Left ventricle myocardium superior (tissue), 1 donor: Measurements from ENCODE around the gene NTSR1. TPM values are rescaled to one million over a fixed set of nuclear protein-coding genes. Genes with fewer than 3 reads are reported as not detected.
A peak's percentile ranks its signal among the peaks of the same experiment; 100 is the strongest.

ENCODE experiments used
- ATAC-seq: fragments of 200-7000 bp; cut with Tn5 transposase; one replicate; pipeline ENCODE4 v1.9.1; 2020; ENCODE audit warnings: mild to moderate bottlenecking, moderate library complexity
- DNase-seq: peaks from one replicate; pipeline ENCODE4 v3.0.0-alpha.2; 2020
- intact Hi-C: fragments of 100-400 bp; cut with micrococcal nuclease; formaldehyde crosslinking; loops from one replicate; pipeline ENCODE4 v1.11.0; 2022
- total RNA-seq: library from RNA; stranded (reverse); fragmentation: NEBNext Ultra II Directional; extraction: Animal tissue kit (Norgen Biotek cat#: 25700); gene quantifications from one replicate; pipeline ENCODE4 v1.2.1, GENCODE V29; 2021
- donor health status: DM: no; HTN: yes; CAD: no; lungs with severe emphysema.

Gene NTSR1
- total RNA-seq, 1 donor from 2014 or later, result not detected

DNA sequence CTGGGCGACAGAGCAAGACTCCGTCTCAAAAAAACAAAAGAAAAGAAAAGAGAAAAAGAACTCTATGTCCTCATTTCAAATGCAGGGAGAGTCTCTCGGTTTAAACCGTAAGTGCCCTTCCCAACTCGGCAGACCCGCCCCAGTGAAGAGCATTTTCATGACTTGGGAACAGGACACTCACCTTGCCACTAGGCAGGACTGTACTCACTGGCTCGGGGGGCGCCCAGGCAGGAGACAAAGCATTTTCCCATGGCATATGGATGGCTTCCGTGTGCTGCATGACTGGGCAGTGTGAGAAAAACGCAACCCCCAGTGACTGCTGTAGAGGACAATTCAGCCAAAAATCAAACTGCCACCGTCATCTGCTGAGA lies 64.0 kb downstream of the NTSR1 start:
- no peak for ATAC-seq
- intact Hi-C loops, result no loop called here
- DNase-seq, result no peak

DNA sequence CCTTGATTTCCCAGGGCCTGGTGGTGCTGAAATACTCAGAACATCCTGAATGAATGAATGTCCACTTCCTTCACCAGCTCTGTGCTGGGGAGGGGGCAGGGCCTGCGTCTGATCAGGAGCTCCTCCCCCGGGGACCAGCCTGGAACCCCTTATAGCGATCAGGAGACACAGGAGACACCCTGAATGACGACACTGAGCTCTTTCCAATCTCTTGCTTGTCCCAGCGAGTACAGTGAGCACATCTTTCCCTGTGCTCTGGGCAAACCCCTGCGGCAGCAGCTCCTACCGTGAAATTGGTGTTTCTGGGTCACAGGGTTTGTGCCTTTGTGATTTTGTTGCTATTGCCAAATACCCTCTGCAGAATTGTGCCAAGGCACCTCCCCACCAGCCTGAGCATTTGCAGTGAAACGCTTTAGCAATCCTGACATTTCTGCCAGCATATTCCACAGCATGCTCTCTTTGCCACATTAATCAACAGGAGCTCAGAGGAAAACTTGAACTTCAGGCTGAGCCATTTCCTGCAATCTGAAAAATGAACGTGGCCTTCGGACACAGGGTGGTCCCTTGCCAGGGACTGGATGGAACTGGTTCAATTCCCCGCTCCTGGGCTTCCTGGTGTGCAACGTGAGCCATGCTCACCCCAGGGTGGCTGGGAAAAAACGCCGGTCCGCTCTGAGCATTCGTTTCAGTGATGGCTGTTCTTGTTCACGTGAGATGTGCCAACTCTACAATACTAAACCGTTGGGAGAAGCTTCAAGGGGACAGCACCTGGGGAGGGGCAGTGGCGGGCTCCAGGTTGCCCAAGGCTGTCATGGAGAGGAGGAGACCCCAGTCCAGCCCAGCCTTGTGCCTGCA lies 64.6 kb downstream of the NTSR1 start:
- ATAC-seq (no peak), DNase-seq (no peak)
- intact Hi-C loops, result no loop called here

- intact Hi-C loops, result no loop called here
- DNase-seq (no peak), ATAC-seq (no peak)
Measured at GRCh38 chr20:62773845-62774714, 65.4 kb downstream of the NTSR1 start.

- intact Hi-C loops, result no loop called here
- DNase-seq, result no peak
- ATAC-seq, result no peak
Measured at GRCh38 chr20:62774762-62775161, 66.1 kb downstream of the NTSR1 start.

GRCh38 chr20:62775206-62775605 lies 66.6 kb downstream of the NTSR1 start:
- no peak for ATAC-seq
- intact Hi-C loops, result no loop called here
- no peak for DNase-seq

DNA sequence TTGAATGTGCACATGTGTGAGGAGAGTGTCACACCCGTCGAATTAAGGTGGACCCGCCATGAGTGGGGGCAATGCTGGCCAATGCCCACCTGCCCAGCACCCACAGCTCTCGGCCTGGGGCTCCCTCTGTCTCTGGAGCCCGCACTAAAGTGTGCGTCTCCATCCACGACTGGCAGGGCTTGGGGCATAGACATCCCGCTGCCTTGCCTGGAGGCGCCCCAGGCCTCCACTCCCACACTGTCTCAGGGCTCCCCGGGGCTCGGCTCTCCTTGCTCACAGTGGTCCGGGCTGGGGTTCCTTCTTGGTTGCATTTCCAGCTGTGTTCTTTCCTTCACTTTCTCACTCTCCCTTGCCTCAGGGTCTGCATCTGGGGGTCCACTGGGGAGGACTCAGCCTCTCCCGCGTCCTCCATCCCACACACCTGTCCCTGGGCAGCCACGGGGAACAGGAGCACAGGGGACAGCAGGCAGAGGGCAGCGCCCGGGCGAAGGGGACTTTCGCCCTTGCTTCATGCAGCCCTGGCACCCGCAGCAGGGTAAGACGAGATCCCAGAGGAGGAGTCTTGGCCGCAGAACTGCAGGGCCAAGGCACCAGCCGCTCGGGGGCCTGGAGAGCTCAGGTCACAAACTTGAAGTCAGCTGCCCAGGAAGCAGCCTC lies 67.5 kb downstream of the NTSR1 start:
- intact Hi-C loops, result no loop called here
- no peak for DNase-seq
- ATAC-seq, result no peak

DNA sequence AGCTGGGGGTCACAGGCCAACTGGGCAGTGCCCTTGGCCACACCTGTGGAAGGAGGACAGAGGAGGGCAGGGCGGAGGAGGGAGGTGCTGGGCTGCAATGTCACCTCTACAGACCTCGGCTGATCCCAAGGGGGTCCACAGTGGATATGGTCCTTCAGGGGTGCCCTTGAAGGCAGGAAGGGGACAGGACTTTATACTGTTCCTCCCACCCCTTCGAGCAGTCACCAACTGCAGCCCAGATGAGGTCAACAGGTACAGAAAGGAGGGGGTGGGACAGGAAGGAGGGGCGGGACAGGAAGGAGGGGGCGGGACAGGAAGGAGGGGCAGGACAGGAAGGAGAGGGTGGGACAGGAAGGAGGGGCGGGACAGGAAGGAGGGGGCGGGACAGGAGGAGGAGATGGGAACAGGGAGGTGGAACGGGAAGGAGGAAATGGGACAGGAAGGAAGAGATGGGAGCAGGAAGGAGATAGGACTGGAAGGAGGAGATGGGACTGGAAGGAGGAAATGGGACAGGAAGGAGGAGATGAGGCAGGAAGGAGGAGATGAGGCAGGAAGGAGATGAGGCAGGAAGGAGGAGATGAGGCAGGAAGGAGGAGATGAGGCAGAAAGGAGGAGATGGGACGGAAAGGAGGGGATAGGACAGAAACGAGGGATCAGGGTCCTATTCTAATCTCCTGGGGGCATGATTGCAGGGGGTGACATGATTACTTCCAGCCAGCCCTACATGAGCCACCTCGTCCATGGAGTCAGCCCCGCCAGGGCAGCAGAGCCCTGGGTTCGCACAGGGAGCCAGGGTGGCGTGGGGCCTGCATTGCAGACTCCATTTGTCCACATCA lies 68.3 kb downstream of the NTSR1 start:
- no peak for DNase-seq
- intact Hi-C loops, result no loop called here
- ATAC-seq, result peak; percentile 20

DNA sequence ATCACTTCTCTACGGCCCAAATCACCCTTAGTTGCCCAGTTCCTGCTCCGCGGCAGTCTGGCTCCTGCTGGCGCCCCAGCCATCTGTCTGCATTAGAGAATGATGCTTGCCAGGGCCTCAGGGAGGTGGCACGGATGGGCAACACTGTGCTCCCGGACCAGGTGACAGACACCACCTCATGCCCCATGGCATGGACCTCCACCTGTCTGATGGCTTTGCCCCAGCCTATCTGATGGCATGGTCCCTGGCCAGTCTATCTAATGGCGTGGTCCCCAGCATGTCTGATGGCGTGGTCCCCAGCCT lies 68.8 kb downstream of the NTSR1 start:
- ATAC-seq (no peak), DNase-seq (no peak)
- intact Hi-C loops, result no loop called here

DNA sequence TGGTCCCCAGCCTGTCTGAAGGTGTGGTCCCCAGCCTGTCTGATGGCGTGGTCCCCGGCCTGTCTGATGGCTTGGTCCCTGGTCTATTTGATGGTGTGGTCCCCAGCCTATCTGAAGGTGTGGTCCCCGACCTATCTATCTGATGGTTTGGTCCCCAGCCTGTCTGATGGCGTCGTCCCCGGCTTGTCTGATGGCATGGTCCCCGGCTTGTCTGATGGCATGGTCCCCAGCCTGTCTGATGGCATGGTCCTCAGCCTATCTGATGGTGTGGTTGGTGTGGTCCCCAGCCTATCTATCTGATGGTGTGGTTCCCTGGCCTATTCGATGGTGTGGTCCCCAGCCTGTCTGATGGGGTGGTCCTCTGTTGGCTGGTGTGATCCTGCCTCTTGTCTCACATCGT lies 69.4 kb downstream of the NTSR1 start:
- intact Hi-C loops, result no loop called here
- DNase-seq (no peak), ATAC-seq (no peak)

GRCh38 chr20:62778601-62779416 lies 70.2 kb downstream of the NTSR1 start:
- intact Hi-C loops, result no loop called here
- no peak for ATAC-seq
- no peak for DNase-seq

- intact Hi-C loops, result no loop called here
- DNase-seq (no peak), ATAC-seq (no peak)
Measured at GRCh38 chr20:62779417-62779685, 70.7 kb downstream of the NTSR1 start.

- ATAC-seq (no peak), DNase-seq (no peak)
- intact Hi-C loops, result no loop called here
Measured at GRCh38 chr20:62780204-62780603, 71.6 kb downstream of the NTSR1 start.

- ATAC-seq (no peak), DNase-seq (no peak)
- intact Hi-C loops, result no loop called here
Measured at GRCh38 chr20:62780696-62781095, 72.1 kb downstream of the NTSR1 start.

GRCh38 chr20:62782149-62782892 lies 73.7 kb downstream of the NTSR1 start:
- DNase-seq, result no peak
- intact Hi-C loops, result no loop called here
- peak; percentile 23 for ATAC-seq

DNA sequence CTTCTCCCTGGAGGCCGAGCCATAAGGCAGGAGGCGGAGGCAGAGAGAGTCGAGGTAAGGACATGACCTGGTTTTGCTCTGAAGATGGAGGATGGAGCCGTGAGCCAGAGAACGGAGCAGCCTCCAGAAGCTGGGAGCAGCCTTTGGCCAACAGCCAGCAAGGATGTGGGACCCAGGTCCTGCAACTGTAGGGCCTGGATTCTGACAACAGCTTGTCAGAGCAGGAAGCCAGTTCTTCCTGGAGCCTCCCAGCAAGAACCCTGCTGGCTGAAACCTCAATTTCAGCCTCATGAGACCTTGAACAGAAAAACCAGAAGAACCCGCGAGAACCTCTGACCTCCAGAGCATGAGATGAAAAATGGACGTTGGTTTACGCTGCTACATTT lies 74.2 kb downstream of the NTSR1 start:
- intact Hi-C loops, result no loop called here
- peak; percentile 65 for ATAC-seq
- peak; percentile 64 for DNase-seq

DNA sequence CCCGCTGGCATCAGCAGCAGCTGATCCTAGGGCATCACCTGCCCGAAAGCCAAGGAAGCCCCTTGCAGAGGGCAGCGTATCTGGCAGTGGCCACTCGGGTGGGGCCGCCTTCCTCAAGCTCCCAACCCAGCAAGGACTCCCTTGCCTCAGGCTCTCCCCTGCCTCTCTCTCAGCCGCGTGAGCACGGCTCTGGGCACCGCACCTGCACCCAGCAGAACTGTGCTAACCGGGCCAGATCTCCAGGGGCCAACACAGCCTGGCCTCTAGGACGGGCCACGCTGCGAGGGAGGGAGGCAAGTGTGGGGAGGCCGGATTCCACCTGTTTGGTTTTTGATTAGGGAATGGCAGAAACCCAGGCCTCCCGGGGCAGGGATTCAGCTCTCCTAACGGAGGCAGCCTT lies 75.9 kb downstream of the NTSR1 start:
- ATAC-seq, result no peak
- intact Hi-C loops, result no loop called here

GRCh38 chr20:62785393-62785792 lies 76.8 kb downstream of the NTSR1 start:
- ATAC-seq, result no peak

More for the DNA sequence above, 75.9 kb downstream of the NTSR1 start:
- no peak for DNase-seq

DNA sequence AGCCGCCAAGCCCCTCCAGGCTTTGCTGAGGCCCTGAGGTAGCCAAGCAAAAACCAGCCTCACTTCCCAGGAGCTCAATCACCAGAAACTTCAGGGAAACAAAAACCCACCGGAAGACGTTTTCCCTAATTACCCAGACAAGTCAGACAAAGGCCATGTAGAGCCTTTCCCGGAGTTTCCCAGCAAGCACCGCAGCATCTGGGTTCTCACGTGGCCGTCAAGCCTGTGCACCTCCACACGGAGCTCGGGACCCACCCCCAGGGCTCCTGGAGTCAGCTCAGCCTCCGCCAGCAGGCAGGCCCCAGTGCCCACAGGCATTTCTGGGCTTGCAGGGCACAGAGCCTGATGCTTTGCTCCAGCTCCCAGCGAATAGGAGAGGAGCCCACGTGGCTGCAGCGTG lies 77.5 kb downstream of the NTSR1 start:
- intact Hi-C loops, result no loop called here
- no peak for ATAC-seq
- DNase-seq, result no peak

More at GRCh38 chr20:62785393-62785792, 76.8 kb downstream of the NTSR1 start:
- DNase-seq, result no peak
- intact Hi-C loops, result no loop called here
